Stimulated activated CD4-positive, alpha-beta T cell treated with anti-CD3 and anti-CD28 coated beads, TNF-alpha, amount 100 ng/mL, for 1 hour (primary cell): ENCODE results near the gene ANK3.

Source experiments
- DNase-seq, 3 donors: peaks; one replicate each; pipeline ENCODE4 v3.0.0-alpha.2; 2020; ENCODE audit warnings: low read depth in 3 of 3, low spot score in 1 of 3

ANK3 gene

DNA sequence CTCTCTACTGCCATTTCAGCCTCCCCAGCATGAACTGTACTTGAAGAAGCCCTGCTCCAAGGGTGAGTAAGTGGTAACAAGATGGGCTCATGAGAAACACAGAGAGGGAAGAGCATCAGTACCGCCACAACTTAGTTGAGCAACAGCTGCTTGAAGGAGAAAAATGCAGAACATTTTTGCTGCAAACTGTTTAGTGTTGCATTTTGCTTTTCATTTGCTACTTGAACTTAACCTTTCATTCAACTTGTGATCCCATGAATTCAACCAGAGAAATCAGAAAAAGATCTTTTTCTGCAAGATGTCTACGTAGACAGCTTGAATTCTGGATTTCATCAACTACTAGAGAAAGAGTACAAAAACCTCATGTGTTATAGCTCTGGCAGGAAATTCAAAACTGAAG, 40.7 kb downstream of the ANK3 start:
- DNase-seq, result no peak

DNA sequence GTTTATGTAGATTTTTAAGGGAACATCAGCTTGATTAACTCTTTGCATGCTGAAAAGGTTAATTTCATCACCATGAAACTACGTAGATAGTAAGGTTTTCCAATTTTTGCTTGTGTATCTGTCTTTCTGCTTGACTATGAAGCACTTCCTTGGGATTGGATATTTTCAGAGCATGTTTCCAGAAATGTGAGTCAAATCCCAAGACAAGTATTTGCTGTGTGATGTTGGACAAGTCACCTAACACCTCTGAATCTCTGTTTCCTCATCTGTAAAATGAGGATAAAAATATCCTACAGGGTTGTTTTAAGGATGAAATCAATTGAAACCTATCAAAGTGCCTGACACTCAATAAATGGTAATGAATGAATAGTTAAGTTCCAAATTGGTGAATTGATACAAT, 42.4 kb downstream of the ANK3 start:
- DNase-seq, result no peak

GRCh38 chr10:60346661-60347060, 43.0 kb downstream of the ANK3 start:
- DNase-seq, result no peak

GRCh38 chr10:60343254-60343653, 46.4 kb downstream of the ANK3 start:
- DNase-seq, result no peak

GRCh38 chr10:60341969-60342368, 47.7 kb downstream of the ANK3 start:
- DNase-seq, result no peak

DNA sequence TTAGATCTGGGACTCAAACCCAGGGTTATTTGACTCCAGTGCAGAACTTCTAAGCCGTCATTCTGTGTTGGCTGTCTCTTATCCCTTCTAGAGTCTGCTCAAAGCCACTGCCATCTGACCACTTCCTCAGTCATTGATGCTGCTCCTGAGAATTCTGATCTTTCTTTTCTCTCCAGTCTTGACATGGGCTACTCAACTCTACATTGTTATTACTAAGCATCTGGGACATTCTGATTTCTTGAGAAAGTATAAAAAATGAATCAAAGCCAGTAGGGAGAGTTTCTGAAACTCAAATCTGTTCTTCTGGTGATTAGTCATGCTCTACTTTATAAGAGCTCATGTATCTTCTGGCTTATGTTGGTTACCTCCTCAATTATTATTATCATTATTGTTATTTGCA, 48.7 kb downstream of the ANK3 start:
- no peak for DNase-seq

- DNase-seq, result no peak
Observed at GRCh38 chr10:60339757-60340156, 49.9 kb downstream of the ANK3 start.

GRCh38 chr10:60338786-60339185, 50.9 kb downstream of the ANK3 start:
- DNase-seq, result no peak

- DNase-seq, result no peak
Observed at GRCh38 chr10:60338002-60338564, 51.6 kb downstream of the ANK3 start.

DNA sequence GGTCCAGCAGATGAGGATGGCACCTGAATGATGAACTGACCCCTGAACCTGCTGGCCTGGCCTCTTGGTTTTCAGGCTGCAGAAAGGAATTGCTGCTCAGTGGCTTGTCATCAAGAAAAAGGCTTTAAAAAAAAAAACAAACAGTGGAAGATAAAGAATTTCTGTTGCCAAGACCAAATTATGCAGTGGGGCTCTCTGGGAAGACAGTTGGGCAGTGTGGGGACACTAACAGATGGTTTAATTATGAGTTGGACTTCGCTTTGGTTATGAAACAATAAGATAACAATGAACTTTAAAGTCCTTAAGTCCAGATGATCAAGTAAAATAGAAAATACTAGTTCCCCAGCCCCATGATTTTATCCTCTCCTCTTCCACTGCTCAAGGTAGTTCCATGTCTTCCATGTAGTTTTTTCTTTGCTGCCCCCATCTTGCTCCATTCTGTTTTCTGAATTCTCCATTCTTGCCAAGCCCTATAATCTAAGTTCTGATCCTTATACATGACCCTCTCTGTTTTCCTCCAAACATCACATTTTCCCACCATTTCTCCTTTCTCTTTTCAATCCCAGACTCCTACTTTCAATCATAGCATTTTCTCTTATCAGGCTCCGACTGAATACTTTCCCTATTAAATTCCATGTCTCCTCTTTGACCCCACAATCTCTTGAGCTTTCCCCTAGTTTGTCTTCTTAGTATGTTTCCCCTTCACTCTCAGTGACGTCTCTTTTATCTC, 52.6 kb downstream of the ANK3 start:
- no peak for DNase-seq

GRCh38 chr10:60335708-60336107, 54.0 kb downstream of the ANK3 start:
- DNase-seq, result no peak

- no peak for DNase-seq
Observed at GRCh38 chr10:60334991-60335390, 54.7 kb downstream of the ANK3 start.

- DNase-seq, result no peak
Observed at GRCh38 chr10:60332371-60332770, 57.3 kb downstream of the ANK3 start.

DNA sequence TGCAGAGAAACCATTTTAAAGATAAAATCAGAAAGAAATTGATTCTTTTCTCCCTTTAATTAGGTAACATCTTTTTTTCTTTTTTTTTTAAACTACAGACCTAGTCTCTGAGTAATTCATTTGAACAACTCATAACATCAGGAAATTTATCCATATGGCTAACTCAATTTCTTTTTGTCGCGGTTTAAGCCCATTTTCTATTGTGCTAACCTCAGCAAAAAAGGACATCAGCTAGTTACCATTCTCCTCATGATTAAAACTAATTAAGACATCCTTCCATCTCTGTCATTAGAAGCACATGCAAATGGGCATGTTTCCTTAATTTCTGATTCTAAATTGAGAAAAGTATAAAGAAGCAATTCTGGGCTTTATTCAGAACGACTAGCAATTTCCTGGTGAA, 57.8 kb downstream of the ANK3 start:
- DNase-seq, result no peak

DNA sequence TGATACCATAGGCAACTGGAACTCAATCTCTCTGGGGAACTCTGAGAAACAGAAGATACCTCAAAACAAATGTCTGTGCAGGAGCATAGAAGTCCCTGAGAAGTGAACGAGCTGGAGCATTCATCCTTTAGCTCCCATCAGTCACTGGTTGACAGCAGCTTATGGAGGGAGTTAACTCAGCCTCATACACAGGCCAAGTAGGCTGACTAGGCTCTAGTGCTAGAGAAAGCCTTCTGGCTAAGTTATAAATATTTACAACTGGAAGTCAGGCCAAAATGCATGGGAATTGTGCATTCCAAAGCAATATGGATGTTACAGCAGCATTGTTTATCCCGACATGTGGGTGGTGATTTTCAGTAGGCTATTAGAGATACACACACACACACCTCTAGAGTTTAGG, 66.5 kb downstream of the ANK3 start:
- DNase-seq, result no peak

DNA sequence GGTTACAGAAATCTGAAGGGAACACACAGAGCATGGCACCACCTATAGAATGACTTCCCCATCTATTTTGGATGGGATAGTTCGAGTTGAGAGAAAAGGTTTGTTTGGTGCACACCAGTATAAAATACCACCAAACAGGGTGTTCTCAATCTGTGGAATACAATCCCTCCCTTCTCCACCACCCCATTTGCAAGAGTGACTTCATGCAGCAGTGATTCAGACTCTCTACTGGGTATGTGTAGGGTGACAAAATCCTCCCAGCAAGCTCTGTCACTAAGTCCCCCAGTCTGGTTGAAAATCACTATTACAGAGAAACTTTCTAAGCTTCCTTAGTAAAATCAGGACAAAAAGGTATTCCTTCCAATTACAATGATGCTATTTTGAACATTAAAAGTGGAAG, 69.0 kb downstream of the ANK3 start:
- DNase-seq, result no peak

GRCh38 chr10:60316029-60316428, 73.6 kb downstream of the ANK3 start:
- no peak for DNase-seq

GRCh38 chr10:60315311-60315710, 74.4 kb downstream of the ANK3 start:
- no peak for DNase-seq

DNA sequence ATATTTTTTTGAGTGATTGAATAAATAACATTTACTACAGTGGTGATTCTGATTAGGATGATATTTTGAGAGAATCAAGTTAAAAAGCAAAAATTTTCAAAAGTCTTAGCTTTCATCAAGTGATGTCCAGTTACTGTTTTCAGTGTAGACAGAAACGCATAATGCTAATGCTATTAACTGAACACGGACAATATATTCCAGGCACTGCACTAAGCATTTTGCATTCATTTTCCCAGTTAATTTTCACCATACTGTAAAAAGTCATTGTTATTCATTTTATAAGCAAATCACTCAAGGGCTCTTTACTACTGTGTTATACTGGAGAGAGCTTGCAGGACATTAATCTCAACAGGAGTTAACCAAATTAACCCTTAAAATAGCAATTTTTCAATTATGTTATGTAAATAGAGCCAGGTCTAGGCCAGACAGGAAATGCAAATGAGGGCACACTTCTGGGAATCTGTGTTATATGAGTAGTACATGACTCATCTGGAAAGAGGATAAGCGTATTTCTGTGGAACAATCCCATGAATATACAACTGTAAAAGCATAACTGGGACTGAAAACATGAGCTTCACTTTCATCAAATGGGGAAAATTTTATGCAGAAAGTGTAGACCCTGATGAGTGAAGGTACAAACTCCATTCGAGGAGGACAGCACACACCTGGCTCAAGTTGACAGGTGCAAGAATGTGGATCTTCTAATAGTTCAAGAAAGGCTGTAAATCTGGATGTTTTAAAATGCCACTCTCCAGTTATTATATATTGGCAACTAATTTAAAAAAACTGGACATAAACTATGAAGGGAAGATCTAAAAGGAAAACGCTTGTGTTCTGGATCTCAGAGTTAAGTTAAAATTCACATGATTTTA, 75.4 kb downstream of the ANK3 start:
- no peak for DNase-seq

- DNase-seq, result no peak
Observed at GRCh38 chr10:60313589-60313952, 76.1 kb downstream of the ANK3 start.

DNA sequence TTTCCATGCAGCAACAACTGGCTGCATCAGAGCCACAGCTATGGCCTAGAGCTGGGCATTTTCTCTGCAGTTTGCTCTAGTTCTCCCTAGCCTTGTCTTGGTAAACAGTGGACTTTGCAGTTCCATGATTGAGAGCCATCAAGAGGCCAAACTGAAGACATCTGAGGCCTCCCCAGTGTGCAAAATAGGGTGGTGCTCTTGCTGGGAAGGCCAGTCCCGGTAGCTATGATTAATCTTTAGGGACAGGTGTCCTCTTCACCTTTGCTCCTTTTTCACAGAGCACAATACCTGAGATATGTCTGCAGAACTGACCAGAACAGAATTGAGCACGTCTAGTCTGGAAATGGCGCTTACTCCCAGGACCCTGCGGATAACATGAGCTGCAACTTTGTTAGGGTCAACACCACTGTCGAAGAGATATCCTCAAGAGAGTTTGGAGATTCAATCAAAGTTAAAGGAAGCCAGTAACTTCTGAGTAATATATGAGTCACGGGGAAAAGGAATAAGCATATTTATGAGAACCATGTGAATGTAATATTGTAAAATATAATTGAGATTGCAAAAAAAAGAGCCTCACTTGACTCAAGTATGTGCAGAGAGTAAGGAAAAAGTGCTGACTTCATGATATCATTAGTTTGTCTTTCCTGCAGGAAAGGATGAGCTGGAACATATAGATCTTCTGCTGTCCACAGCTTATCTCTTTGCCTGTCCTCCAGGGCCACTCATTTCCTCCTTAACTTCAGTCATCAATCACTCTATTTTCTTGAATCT, 76.7 kb downstream of the ANK3 start:
- DNase-seq, result no peak

DNA sequence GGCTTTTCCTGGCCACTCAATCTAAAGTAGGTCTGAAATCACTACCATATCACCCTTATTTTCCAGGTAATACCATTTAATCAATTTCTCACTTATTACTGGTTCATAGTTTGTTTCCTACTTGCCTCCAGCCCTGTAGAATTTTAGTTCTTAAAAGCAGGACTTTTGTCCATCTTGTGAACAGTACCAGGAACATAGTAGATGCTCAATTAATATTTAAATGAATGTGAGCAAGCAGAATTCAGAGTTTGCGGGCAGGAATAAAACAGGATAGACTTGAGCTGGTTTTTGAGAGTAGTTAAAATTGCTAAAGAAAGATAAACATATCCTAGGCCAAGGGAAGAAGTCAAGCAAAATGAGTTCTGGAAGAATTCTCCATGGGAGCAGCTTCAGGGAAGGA, 77.9 kb downstream of the ANK3 start:
- DNase-seq, result no peak
